Activated naive CD4-positive, alpha-beta T cell treated with anti-CD3 and anti-CD28 coated beads, Interleukin-2, amount 10 ng/mL, durations not matched to agents 7 days and 5 days (primary cell): ENCODE results near the gene ELOA2.
"Not testable (repeated sequence)": the region's sequence is repeated elsewhere in the genome, so short reads cannot be mapped to it uniquely, and the experiment has no call there.

Experiments used
- CTCF ChIA-PET: fragments of 350-600 bp; sonication (Branson Sonifier 250); formaldehyde crosslinking; loops from one replicate; lab custom pipeline; 2021; ENCODE audit warnings: antibody characterized with exemption; lab: Charles Lee
- DNase-seq: peaks from one replicate; pipeline ENCODE4 v3.0.0-alpha.2; 2020
- H3K27ac Mint-ChIP-seq: one replicate; pipeline ENCODE4 v1.8.0; 2021; ENCODE audit warnings: mild to moderate bottlenecking, moderate library complexity, mixed read lengths
- H3K27me3 Mint-ChIP-seq: one replicate; pipeline ENCODE4 v1.8.0; 2021; ENCODE audit warnings: mild to moderate bottlenecking, mixed read lengths
- H3K36me3 Mint-ChIP-seq: one replicate; pipeline ENCODE4 v1.8.0; 2021; ENCODE audit warnings: mixed read lengths
- H3K4me1 Mint-ChIP-seq: one replicate; pipeline ENCODE4 v1.8.0; 2021; ENCODE audit warnings: mixed read lengths
- H3K4me3 Mint-ChIP-seq: one replicate; pipeline ENCODE4 v1.8.0; 2021; ENCODE audit warnings: mild to moderate bottlenecking, moderate library complexity, mixed read lengths
- H3K9me3 Mint-ChIP-seq: one replicate; pipeline ENCODE4 v1.8.0; 2021; ENCODE audit warnings: mixed read lengths

Gene ELOA2

GRCh38 chr18:47035156-47035671 lies at the start of gene ELOA2:
Gene ELOA2, minus strand, starts transcription at chr18:47035621. Its CDS starts 357 bp downstream, at chr18:47035264.
- CTCF ChIA-PET, result no interaction called here
- no peaks in the 10 kb centered on the region for H3K9me3 Mint-ChIP-seq
- H3K4me1 Mint-ChIP-seq, result no peaks in the 10 kb centered on the region
- H3K27me3 Mint-ChIP-seq, result no peaks in the 10 kb centered on the region
- H3K27ac Mint-ChIP-seq, result no peak within 1 kb of the TSS
- DNase-seq, result no peak
- no peaks in the 10 kb centered on the region for H3K36me3 Mint-ChIP-seq
- no peak within 1 kb of the TSS for H3K4me3 Mint-ChIP-seq

GRCh38 chr18:47081578-47081977 lies 46.2 kb upstream of the ELOA2 start:
- no peak for DNase-seq
- H3K27ac Mint-ChIP-seq, result no peak overlapping the region
- no peaks in the 10 kb centered on the region for H3K4me1 Mint-ChIP-seq
- CTCF ChIA-PET, result interaction anchor here (1.2 kb wide), 1 partner anchor 123 kb away, joined by 4 read pairs; no protein-coding TSS in a partner anchor
- H3K4me3 Mint-ChIP-seq, result no peak overlapping the region
- H3K27me3 Mint-ChIP-seq, result no peaks in the 10 kb centered on the region
- H3K9me3 Mint-ChIP-seq, result no peaks in the 10 kb centered on the region
- H3K36me3 Mint-ChIP-seq, result no peaks in the 10 kb centered on the region

GRCh38 chr18:47080872-47081271 lies 45.5 kb upstream of the ELOA2 start:
- CTCF ChIA-PET, result no interaction called here
- no peaks in the 10 kb centered on the region for H3K4me1 Mint-ChIP-seq
- no peak for DNase-seq
- no peaks in the 10 kb centered on the region for H3K9me3 Mint-ChIP-seq
- no peak overlapping the region for H3K27ac Mint-ChIP-seq
- H3K36me3 Mint-ChIP-seq, result no peaks in the 10 kb centered on the region
- H3K4me3 Mint-ChIP-seq, result no peak overlapping the region
- H3K27me3 Mint-ChIP-seq, result no peaks in the 10 kb centered on the region

- Mint-ChIP-seq H3K27ac (no peak overlapping the region), H3K36me3 (no peaks in the 10 kb centered on the region), H3K9me3 (no peaks in the 10 kb centered on the region), H3K4me3 (no peak overlapping the region), H3K27me3 (peaks cover 3% of the 10 kb centered on the region), H3K4me1 (no peaks in the 10 kb centered on the region)
- no peak for DNase-seq
- CTCF ChIA-PET, result no interaction called here
Observed at GRCh38 chr18:47077111-47077510, 41.7 kb upstream of the ELOA2 start.

- H3K27ac Mint-ChIP-seq, result no peak overlapping the region
- peaks cover 3% of the 10 kb centered on the region for H3K27me3 Mint-ChIP-seq
- no peaks in the 10 kb centered on the region for H3K36me3 Mint-ChIP-seq
- no peak for DNase-seq
- no peak overlapping the region for H3K4me3 Mint-ChIP-seq
- no peaks in the 10 kb centered on the region for H3K9me3 Mint-ChIP-seq
- H3K4me1 Mint-ChIP-seq, result no peaks in the 10 kb centered on the region
- CTCF ChIA-PET, result interaction anchor here (1.0 kb wide), 3 partner anchors 24 to 130 kb away, joined by 3 to 5 read pairs (median 3); no protein-coding TSS in a partner anchor
Observed at GRCh38 chr18:47075098-47075883, 39.9 kb upstream of the ELOA2 start.

- DNase-seq, result no peak
- Mint-ChIP-seq H3K4me1 (no peaks in the 10 kb centered on the region), H3K36me3 (no peaks in the 10 kb centered on the region), H3K4me3 (no peak overlapping the region), H3K27ac (no peak overlapping the region), H3K9me3 (no peaks in the 10 kb centered on the region), H3K27me3 (peaks cover 3% of the 10 kb centered on the region)
- CTCF ChIA-PET, result no interaction called here
Observed at GRCh38 chr18:47067648-47068047, 32.2 kb upstream of the ELOA2 start.

GRCh38 chr18:47063096-47063495 lies 27.7 kb upstream of the ELOA2 start:
- no peak for DNase-seq
- H3K4me3 Mint-ChIP-seq, result no peak overlapping the region

GRCh38 chr18:47062471-47062870 lies 27.1 kb upstream of the ELOA2 start:
- no peaks in the 10 kb centered on the region for H3K36me3 Mint-ChIP-seq
- no peaks in the 10 kb centered on the region for H3K4me1 Mint-ChIP-seq
- H3K27me3 Mint-ChIP-seq, result no peaks in the 10 kb centered on the region
- H3K4me3 Mint-ChIP-seq, result no peak overlapping the region
- CTCF ChIA-PET, result no interaction called here
- no peak for DNase-seq
- H3K27ac Mint-ChIP-seq, result no peak overlapping the region
- no peaks in the 10 kb centered on the region for H3K9me3 Mint-ChIP-seq

More at GRCh38 chr18:47063096-47063495, 27.7 kb upstream of the ELOA2 start:
- no peaks in the 10 kb centered on the region for H3K36me3 Mint-ChIP-seq
- CTCF ChIA-PET, result no interaction called here
- no peak overlapping the region for H3K27ac Mint-ChIP-seq
- no peaks in the 10 kb centered on the region for H3K4me1 Mint-ChIP-seq
- no peaks in the 10 kb centered on the region for H3K9me3 Mint-ChIP-seq
- no peaks in the 10 kb centered on the region for H3K27me3 Mint-ChIP-seq

GRCh38 chr18:47054369-47054768 lies 18.9 kb upstream of the ELOA2 start:
- CTCF ChIA-PET, result no interaction called here
- H3K36me3 Mint-ChIP-seq, result no peaks in the 10 kb centered on the region

GRCh38 chr18:47050468-47050867 lies 15.0 kb upstream of the ELOA2 start:
- CTCF ChIA-PET, result interaction anchor here (1.0 to 1.6 kb wide), 3 partner anchors 154 to 706 kb away, joined by 3 to 11 read pairs (median 3); no protein-coding TSS in a partner anchor
- no peak overlapping the region for H3K27ac Mint-ChIP-seq
- no peaks in the 10 kb centered on the region for H3K9me3 Mint-ChIP-seq
- H3K27me3 Mint-ChIP-seq, result peaks cover 9% of the 10 kb centered on the region
- H3K36me3 Mint-ChIP-seq, result no peaks in the 10 kb centered on the region
- DNase-seq, result no peak
- H3K4me1 Mint-ChIP-seq, result no peaks in the 10 kb centered on the region
- H3K4me3 Mint-ChIP-seq, result no peak overlapping the region

More at GRCh38 chr18:47054369-47054768, 18.9 kb upstream of the ELOA2 start:
- Mint-ChIP-seq H3K4me3 (no peak overlapping the region), H3K9me3 (no peaks in the 10 kb centered on the region), H3K4me1 (no peaks in the 10 kb centered on the region), H3K27me3 (peaks cover 9% of the 10 kb centered on the region), H3K27ac (no peak overlapping the region)
- DNase-seq, result no peak

GRCh38 chr18:47040982-47041381 lies 5.6 kb upstream of the ELOA2 start:
- Mint-ChIP-seq H3K27me3 (no peaks in the 10 kb centered on the region), H3K4me1 (no peaks in the 10 kb centered on the region), H3K36me3 (no peaks in the 10 kb centered on the region), H3K4me3 (no peak overlapping the region), H3K27ac (no peak overlapping the region), H3K9me3 (no peaks in the 10 kb centered on the region)
- CTCF ChIA-PET, result no interaction called here
- no peak for DNase-seq

- no peaks in the 10 kb centered on the region for H3K9me3 Mint-ChIP-seq
- no peak overlapping the region for H3K27ac Mint-ChIP-seq
- no peaks in the 10 kb centered on the region for H3K36me3 Mint-ChIP-seq
- H3K27me3 Mint-ChIP-seq, result no peaks in the 10 kb centered on the region
- no peak overlapping the region for H3K4me3 Mint-ChIP-seq
- no peaks in the 10 kb centered on the region for H3K4me1 Mint-ChIP-seq
- DNase-seq, result no peak
- CTCF ChIA-PET, result interaction anchor here (0.7 kb wide), 1 partner anchor 10 kb away, joined by 4 read pairs; no protein-coding TSS in a partner anchor
Observed at GRCh38 chr18:47036927-47037578, 1.6 kb upstream of the ELOA2 start.

- Mint-ChIP-seq H3K36me3 (no peaks in the 10 kb centered on the region), H3K4me1 (no peaks in the 10 kb centered on the region)
- peak; percentile 25 for DNase-seq
Observed at GRCh38 chr18:47036298-47036874, 965 bp upstream of the ELOA2 start.

GRCh38 chr18:47034591-47034990 lies 830 bp downstream of the ELOA2 start:
- H3K27ac Mint-ChIP-seq, CTCF ChIA-PET: not testable (repeated sequence)

More at GRCh38 chr18:47036298-47036874, 965 bp upstream of the ELOA2 start:
- no peak overlapping the region for H3K27ac Mint-ChIP-seq
- no peaks in the 10 kb centered on the region for H3K9me3 Mint-ChIP-seq
- H3K4me3 Mint-ChIP-seq, result no peak overlapping the region
- no peaks in the 10 kb centered on the region for H3K27me3 Mint-ChIP-seq
- CTCF ChIA-PET, result no interaction called here

More at GRCh38 chr18:47034591-47034990, 830 bp downstream of the ELOA2 start:
- not testable (repeated sequence) for H3K4me1 Mint-ChIP-seq, H3K4me3 Mint-ChIP-seq, H3K27me3 Mint-ChIP-seq, DNase-seq, H3K36me3 Mint-ChIP-seq, H3K9me3 Mint-ChIP-seq
